HCT116 (cell line): ENCODE data around the gene IQCC. TPM values are rescaled to one million over a fixed set of nuclear protein-coding genes. Genes with fewer than 3 reads are reported as not detected.

ENCODE experiments used
- ATAC-seq: fragments of 200-7000 bp; cut with Tn5 transposase; 2 replicates; pipeline ENCODE4 v1.9.1; 2020; ENCODE audit warnings: mild to moderate bottlenecking, moderate library complexity
- BruUV-seq: library from RNA; stranded (reverse); fragments of 400-500 nt; replicated peaks from 2 replicates; lab custom pipeline; 2021; lab: Mats Ljungman, UMichigan
- CTCF ChIA-PET: fragments of 300-600 bp; sonication (Branson Sonifier 250); formaldehyde crosslinking; loops from one replicate; lab custom pipeline; 2021; ENCODE audit warnings: antibody characterized with exemption; lab: Charles Lee
- POLR2A ChIA-PET: fragments of 300-600, 350-600 bp; sonication (Branson Sonifier 250); formaldehyde crosslinking; loops from one replicate; lab custom pipeline; 2021; ENCODE audit warnings: antibody characterized with exemption; lab: Charles Lee
- RAD21 ChIA-PET, 2 experiments: fragments of 300-600 bp; sonication (Branson Sonifier 250); formaldehyde crosslinking; loops; one replicate each; lab custom pipeline; 2023; ENCODE audit warnings: low total read pairs in 2 of 2; ENCODE audit not compliant: uncharacterized antibody in 2 of 2, unreplicated experiment in 2 of 2, low non-redundant PET in 1 of 2; lab: Charles Lee
- DNase-seq: peaks from one replicate; pipeline ENCODE4 v3.0.0-alpha.2; 2010; ENCODE audit warnings: low read depth, low spot score
- H2AFZ ChIP-seq: fragments of 200-600 bp; shearing (Covaris generic), sonication (generic); 2 replicates; pipeline ENCODE4 v1.6.1; 2017; ENCODE audit warnings: low read depth, mixed run types, mixed read lengths, antibody characterized with exemption, low read length; ENCODE audit not compliant: poor library complexity, severe bottlenecking
- H3K27ac ChIP-seq: 2 replicates; pipeline ENCODE4 v1.5.1; 2012; ENCODE audit warnings: low read depth, low read length
- H3K27me3 ChIP-seq: fragments of 200-600 bp; sonication (generic); 2 replicates; pipeline ENCODE4 v1.6.1; 2016; ENCODE audit warnings: mixed run types, low read length, mixed read lengths; ENCODE audit not compliant: insufficient read depth
- H3K36me3 ChIP-seq, 2 experiments: fragments of 200-500 bp in 1 of 2; fragments of 200-600 bp in 1 of 2; sonication (Bioruptor generic) in 1 of 2; sonication (generic) in 1 of 2; 2 replicates each; pipeline versions ENCODE4 v1.5.1 to v1.6.1; 2014 to 2016; ENCODE audit warnings: low read length in 2 of 2, inconsistent platforms in 1 of 2, mixed read lengths in 1 of 2, mixed run types in 1 of 2; ENCODE audit not compliant: insufficient read depth in 2 of 2, control insufficient read depth in 1 of 2
- H3K4me1 ChIP-seq, 2 experiments: fragments of 200-600 bp in 1 of 2; sonication (generic) in 1 of 2; 2 replicates each; pipeline versions ENCODE4 v1.5.1 to v1.6.1; 2012 to 2017; ENCODE audit warnings: low read length in 2 of 2, inconsistent platforms in 1 of 2, mild to moderate bottlenecking in 1 of 2, mixed read lengths in 1 of 2, mixed run types in 1 of 2, moderate library complexity in 1 of 2; ENCODE audit not compliant: insufficient read depth in 2 of 2, control insufficient read depth in 1 of 2
- H3K4me2 ChIP-seq: fragments of 200-600 bp; sonication (generic); 2 replicates; pipeline ENCODE4 v1.6.1; 2017; ENCODE audit warnings: mixed run types, low read length, mixed read lengths
- H3K4me3 ChIP-seq, 2 experiments: fragments of 200-600 bp in 1 of 2; sonication (generic) in 1 of 2; replicated peaks in 1 of 2; 2 replicates each; pipeline ENCODE4 v1.5.1; 2011 to 2016; ENCODE audit warnings: low read length in 2 of 2, control low read depth in 1 of 2, low read depth in 1 of 2, mild to moderate bottlenecking in 1 of 2, mixed read lengths in 1 of 2, mixed run types in 1 of 2
- H3K79me2 ChIP-seq: fragments of 200-600 bp; sonication (generic); 2 replicates; pipeline ENCODE4 v1.6.1; 2017; ENCODE audit warnings: mild to moderate bottlenecking, mixed run types, low read length, moderate library complexity, mixed read lengths; ENCODE audit not compliant: insufficient read depth
- H3K9ac ChIP-seq: fragments of 200-600 bp; sonication (generic); 2 replicates; pipeline ENCODE4 v1.6.1; 2016; ENCODE audit warnings: low read length, mixed read lengths
- H3K9me2 ChIP-seq: fragments of 200-600 bp; sonication (generic), shearing (Covaris generic); 2 replicates; pipeline ENCODE4 v1.6.1; 2017; ENCODE audit warnings: mixed run types, mild to moderate bottlenecking, moderate library complexity; ENCODE audit not compliant: insufficient read depth
- H3K9me3 ChIP-seq, 2 experiments: fragments of 200-500 bp in 1 of 2; fragments of 200-600 bp in 1 of 2; sonication (Bioruptor generic) in 1 of 2; sonication (generic) in 1 of 2; 2 replicates each; pipeline ENCODE4 v1.6.1; 2014 to 2017; ENCODE audit warnings: low read length in 2 of 2, mixed read lengths in 2 of 2, inconsistent platforms in 1 of 2, low read depth in 1 of 2, mild to moderate bottlenecking in 1 of 2, mixed run types in 1 of 2, moderate library complexity in 1 of 2; ENCODE audit not compliant: control insufficient read depth in 1 of 2, insufficient read depth in 1 of 2
- H4K20me1 ChIP-seq: fragments of 200-600 bp; sonication (generic), shearing (Covaris generic); 2 replicates; pipeline ENCODE4 v1.6.1; 2017; ENCODE audit warnings: mixed run types, mild to moderate bottlenecking, moderate library complexity; ENCODE audit not compliant: insufficient read depth
- CBX3 ChIP-seq: IDR thresholded peaks from 2 replicates; pipeline ENCODE4 v1.6.1; 2012; ENCODE audit warnings: low read depth
- EGR1 ChIP-seq: IDR thresholded peaks from 2 replicates; pipeline ENCODE4 v1.6.1; 2012; ENCODE audit warnings: low read depth
- EZH2phosphoT487 ChIP-seq: fragments of 200-600 bp; IDR thresholded peaks from 2 replicates; pipeline ENCODE4 v1.6.1; 2018; ENCODE audit warnings: antibody characterized with exemption, borderline replicate concordance
- FOSL1 ChIP-seq: IDR thresholded peaks from 2 replicates; pipeline ENCODE4 v1.6.1; 2012; ENCODE audit warnings: low read depth
- POLR2A ChIP-seq: IDR thresholded peaks from 2 replicates; pipeline ENCODE4 v1.7.0; 2011; ENCODE audit warnings: borderline replicate concordance; ENCODE audit not compliant: insufficient read depth, insufficient read length; ENCODE audit errors: extremely low read depth
- SRF ChIP-seq: IDR thresholded peaks from 2 replicates; pipeline ENCODE4 v1.6.1; 2012; ENCODE audit warnings: low read depth
- YY1 ChIP-seq: IDR thresholded peaks from 2 replicates; pipeline ENCODE4 v1.6.1; 2011; ENCODE audit warnings: low read length, low read depth, moderate library complexity, mild to moderate bottlenecking; ENCODE audit not compliant: insufficient replicate concordance; ENCODE audit errors: extremely low read depth
- ZNF274 ChIP-seq: fragments of 200-500 bp; sonication (Bioruptor generic); IDR thresholded peaks from 2 replicates; pipeline ENCODE4 v1.6.1; 2014; ENCODE audit warnings: mild to moderate bottlenecking, low read depth, low read length, inconsistent platforms
- intact Hi-C: fragments of 100-400 bp; cut with micrococcal nuclease; formaldehyde crosslinking; loops from 2 replicates; pipeline ENCODE4 v1.10.0; 2022
- total RNA-seq: library from RNA; stranded (reverse); gene quantifications from one replicate; pipeline ENCODE4 v1.2.1, GENCODE V29; 2021; ENCODE audit not compliant: unreplicated experiment
- TF ChIP-seq, protein P1 (sequence below): IDR thresholded peaks from 2 replicates; pipeline ENCODE4 v1.6.1; 2012
- TF ChIP-seq, protein P2 (sequence below), 3 experiments: fragments of 200-600 bp in 1 of 3; sonication (generic) in 1 of 3; IDR thresholded peaks in 2 of 3; conservative IDR thresholded peaks in 1 of 3; 2 replicates each; pipeline ENCODE4 v1.5.1; 2012 to 2017; ENCODE audit warnings: low read depth in 2 of 3, low read length in 2 of 3, antibody characterized with exemption in 1 of 3, borderline replicate concordance in 1 of 3, control low read depth in 1 of 3, mild to moderate bottlenecking in 1 of 3, mixed read lengths in 1 of 3, mixed run types in 1 of 3, moderate library complexity in 1 of 3; ENCODE audit not compliant: insufficient read depth in 1 of 3
- TF ChIP-seq, protein P3 (sequence below): IDR thresholded peaks from 2 replicates; pipeline ENCODE4 v1.6.1; 2012

The IQCC gene
- total RNA-seq, 1 experiment from 2014 or later = 4.7 TPM

DNA sequence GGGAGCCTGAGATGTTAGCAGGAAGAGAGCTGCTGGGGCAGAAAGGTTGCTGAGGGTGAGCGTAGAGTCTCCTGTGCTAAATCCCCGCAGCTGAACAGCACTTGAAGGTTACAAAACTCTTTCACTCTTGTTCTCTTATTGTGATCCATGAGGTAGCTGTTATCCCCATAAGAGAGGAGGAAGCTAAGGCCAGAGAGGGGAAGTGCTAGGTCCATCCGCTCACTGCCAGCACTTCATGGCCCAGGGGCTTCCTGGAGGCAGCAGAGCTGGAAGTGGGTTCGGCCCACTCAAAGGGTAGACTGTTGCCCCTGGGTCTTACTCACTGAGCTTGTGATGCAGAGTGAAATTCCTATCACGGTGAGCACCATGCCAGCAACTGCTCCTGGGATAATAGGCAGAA is 11.1 kb downstream of the IQCC start:
- DNase-seq (no peak), ATAC-seq (no peak)
- intact Hi-C loops = loop anchor here (5.0 kb wide), 1 partner anchor 76 kb away; the partner anchor contains the start of gene HDAC1
- POLR2A ChIA-PET = no interaction called here
- Histone ChIP-seq H3K4me3 (no peak overlapping the region), H3K9me2 (no peaks in the 10 kb centered on the region), H3K36me3 (peaks cover 2 to 4% of the 10 kb centered on the region in 2 experiments; a peak in 1 of 4 replicates), H3K27ac (no peak overlapping the region), H2AFZ (no peak overlapping the region), H3K79me2 (peaks cover 6% of the 10 kb centered on the region; the same call in 1 of the 2 replicates), H3K4me1 (peaks cover 9 to 23% of the 10 kb centered on the region in 2 experiments; a peak in 3 of 4 replicates), H3K9ac (no peak overlapping the region), H3K27me3 (no peaks in the 10 kb centered on the region), H3K9me3 (no peaks in the 10 kb centered on the region), H4K20me1 (no peaks in the 10 kb centered on the region), H3K4me2 (no peak overlapping the region)
- RAD21 ChIA-PET = interaction anchor here (1.4 kb wide), 2 partner anchors 32 kb away, joined by 4 read pairs; no protein-coding TSS in a partner anchor
- no TSS peak for BruUV-seq
- no peak for TF ChIP-seq ZNF274
- no peak for TF ChIP-seq SRF
- CTCF ChIA-PET = interaction anchor here (1.1 to 1.6 kb wide), 3 partner anchors 10 to 178 kb away, joined by 4 read pairs; partner anchors contain the start of gene BSDC1

DNA sequence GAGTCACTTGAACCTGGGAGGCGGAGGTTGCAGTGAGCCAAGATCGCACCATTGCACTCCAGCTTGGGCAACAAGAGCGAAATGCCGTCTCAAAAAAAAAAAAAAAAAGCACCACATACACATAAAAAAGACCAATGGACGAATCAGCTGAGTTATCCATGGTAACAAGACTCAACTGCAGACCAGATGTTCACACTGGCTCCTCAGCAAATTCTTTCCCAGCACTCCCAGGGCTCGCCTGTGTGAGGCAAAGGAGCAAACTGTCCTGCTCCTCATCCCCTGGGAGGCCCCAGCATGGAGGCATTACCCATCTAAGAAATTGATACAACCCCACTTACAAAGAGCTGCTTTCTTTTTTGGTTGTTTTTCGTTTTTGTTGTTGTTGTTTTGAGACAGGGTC is 13.6 kb downstream of the IQCC start:
- no peak overlapping the region for H2AFZ ChIP-seq
- peaks cover 4 to 12% of the 10 kb centered on the region in 2 experiments; a peak in 3 of 4 replicates for H3K36me3 ChIP-seq
- DNase-seq (no peak), ATAC-seq (no peak)
- H3K9me3 ChIP-seq = no peaks in the 10 kb centered on the region
- H3K4me2 ChIP-seq = no peak overlapping the region
- no TSS peak for BruUV-seq
- H3K4me3 ChIP-seq = no peak overlapping the region
- TF ChIP-seq, protein P1, sequence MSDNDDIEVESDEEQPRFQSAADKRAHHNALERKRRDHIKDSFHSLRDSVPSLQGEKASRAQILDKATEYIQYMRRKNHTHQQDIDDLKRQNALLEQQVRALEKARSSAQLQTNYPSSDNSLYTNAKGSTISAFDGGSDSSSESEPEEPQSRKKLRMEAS = no peak
- TF ChIP-seq ZNF274 = no peak
- TF ChIP-seq FOSL1 = no peak
- no peak for TF ChIP-seq POLR2A
- TF ChIP-seq, protein P2, sequence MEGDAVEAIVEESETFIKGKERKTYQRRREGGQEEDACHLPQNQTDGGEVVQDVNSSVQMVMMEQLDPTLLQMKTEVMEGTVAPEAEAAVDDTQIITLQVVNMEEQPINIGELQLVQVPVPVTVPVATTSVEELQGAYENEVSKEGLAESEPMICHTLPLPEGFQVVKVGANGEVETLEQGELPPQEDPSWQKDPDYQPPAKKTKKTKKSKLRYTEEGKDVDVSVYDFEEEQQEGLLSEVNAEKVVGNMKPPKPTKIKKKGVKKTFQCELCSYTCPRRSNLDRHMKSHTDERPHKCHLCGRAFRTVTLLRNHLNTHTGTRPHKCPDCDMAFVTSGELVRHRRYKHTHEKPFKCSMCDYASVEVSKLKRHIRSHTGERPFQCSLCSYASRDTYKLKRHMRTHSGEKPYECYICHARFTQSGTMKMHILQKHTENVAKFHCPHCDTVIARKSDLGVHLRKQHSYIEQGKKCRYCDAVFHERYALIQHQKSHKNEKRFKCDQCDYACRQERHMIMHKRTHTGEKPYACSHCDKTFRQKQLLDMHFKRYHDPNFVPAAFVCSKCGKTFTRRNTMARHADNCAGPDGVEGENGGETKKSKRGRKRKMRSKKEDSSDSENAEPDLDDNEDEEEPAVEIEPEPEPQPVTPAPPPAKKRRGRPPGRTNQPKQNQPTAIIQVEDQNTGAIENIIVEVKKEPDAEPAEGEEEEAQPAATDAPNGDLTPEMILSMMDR (IDR thresholded peaks at IDR 0.05 in 2 of 3, conservative IDR thresholded peaks at IDR 0.05 in 1 of 3; ENCODE audit: borderline replicate concordance in 1 of 3, insufficient read depth in 1 of 3, low read depth in 2 of 3, low read length in 2 of 3) = no peak
- TF ChIP-seq YY1 = no peak
- no peak for TF ChIP-seq CBX3
- TF ChIP-seq, protein P3, sequence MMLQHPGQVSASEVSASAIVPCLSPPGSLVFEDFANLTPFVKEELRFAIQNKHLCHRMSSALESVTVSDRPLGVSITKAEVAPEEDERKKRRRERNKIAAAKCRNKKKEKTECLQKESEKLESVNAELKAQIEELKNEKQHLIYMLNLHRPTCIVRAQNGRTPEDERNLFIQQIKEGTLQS = no peak
- no peak for TF ChIP-seq EZH2phosphoT487
- TF ChIP-seq EGR1 = no peak
- no peaks in the 10 kb centered on the region for H3K27me3 ChIP-seq
- no peak overlapping the region for H3K9ac ChIP-seq
- ChIA-PET RAD21 (no interaction called here), CTCF (no interaction called here), POLR2A (no interaction called here)
- H4K20me1 ChIP-seq = no peaks in the 10 kb centered on the region
- peaks cover 15 to 36% of the 10 kb centered on the region in 2 experiments for H3K4me1 ChIP-seq
- no peaks in the 10 kb centered on the region for H3K9me2 ChIP-seq
- peaks cover 25% of the 10 kb centered on the region for H3K79me2 ChIP-seq
- no peak overlapping the region for H3K27ac ChIP-seq
- intact Hi-C loops = loop anchor here (5.0 kb wide), 1 partner anchor 73 kb away; the partner anchor contains the start of gene HDAC1
